HUES6 (cell line): Measurements from ENCODE around the gene PSMA2.

Experiments
- H3K27ac ChIP-seq: 2 replicates; pipeline ENCODE4 v1.7.0; 2013; ENCODE audit warnings: low read depth, mild to moderate bottlenecking, low read length, inconsistent platforms
- H3K27me3 ChIP-seq: 2 replicates; pipeline ENCODE4 v1.6.1; 2013; ENCODE audit warnings: low read length; ENCODE audit not compliant: control insufficient read depth, insufficient read depth
- H3K36me3 ChIP-seq: 2 replicates; pipeline ENCODE4 v1.6.1; 2013; ENCODE audit warnings: low read length; ENCODE audit not compliant: control insufficient read depth, insufficient read depth
- H3K4me1 ChIP-seq: 2 replicates; pipeline ENCODE4 v1.6.1; 2013; ENCODE audit warnings: low read length; ENCODE audit not compliant: control insufficient read depth, insufficient read depth
- H3K4me3 ChIP-seq: 2 replicates; pipeline ENCODE4 v1.5.1; 2013; ENCODE audit warnings: low read depth, low read length
- H3K9ac ChIP-seq: one replicate; pipeline ENCODE4 v1.6.1; 2013; ENCODE audit warnings: mild to moderate bottlenecking, low read length
- H3K9me3 ChIP-seq: 2 replicates; pipeline ENCODE4 v1.6.1; 2013; ENCODE audit warnings: low read depth, low read length; ENCODE audit not compliant: control insufficient read depth, insufficient read depth

PSMA2 gene

GRCh38 chr7:42924223-42924838 lies 7.6 kb downstream of the PSMA2 start:
- no peak overlapping the region for H3K27ac ChIP-seq
- peaks cover 1% of the 10 kb centered on the region; the same call in 1 of the 2 replicates for H3K4me1 ChIP-seq
- H3K9ac ChIP-seq = no peak overlapping the region
- H3K4me3 ChIP-seq = no peak overlapping the region
- no peaks in the 10 kb centered on the region for H3K9me3 ChIP-seq
- peaks cover 85% of the 10 kb centered on the region for H3K36me3 ChIP-seq
- H3K27me3 ChIP-seq = no peaks in the 10 kb centered on the region

- no peaks in the 10 kb centered on the region for H3K9me3 ChIP-seq
These were observed 9.8 kb downstream of the PSMA2 start for GRCh38 chr7:42922017-42922753.

GRCh38 chr7:42915356-42915755 lies 16.6 kb downstream of the PSMA2 start:
- no peaks in the 10 kb centered on the region for H3K27me3 ChIP-seq
- H3K4me3 ChIP-seq = no peak overlapping the region
- H3K9me3 ChIP-seq = no peaks in the 10 kb centered on the region
- no peak overlapping the region for H3K27ac ChIP-seq
- peaks cover 20% of the 10 kb centered on the region for H3K4me1 ChIP-seq
- H3K9ac ChIP-seq = no peak overlapping the region
- H3K36me3 ChIP-seq = peaks cover 63% of the 10 kb centered on the region

More at GRCh38 chr7:42922017-42922753, 9.8 kb downstream of the PSMA2 start:
- Histone ChIP-seq H3K4me1 (no peaks in the 10 kb centered on the region), H3K27ac (no peak overlapping the region), H3K27me3 (no peaks in the 10 kb centered on the region), H3K4me3 (no peak overlapping the region), H3K9ac (no peak overlapping the region), H3K36me3 (peaks cover 98% of the 10 kb centered on the region)

GRCh38 chr7:42914421-42915045 lies 17.4 kb downstream of the PSMA2 start:
- no peaks in the 10 kb centered on the region for H3K27me3 ChIP-seq
- no peak overlapping the region for H3K27ac ChIP-seq
- peaks cover 26% of the 10 kb centered on the region for H3K4me1 ChIP-seq
- no peak overlapping the region for H3K9ac ChIP-seq
- H3K4me3 ChIP-seq = no peak overlapping the region
- no peaks in the 10 kb centered on the region for H3K9me3 ChIP-seq
- H3K36me3 ChIP-seq = peaks cover 61% of the 10 kb centered on the region

- Histone ChIP-seq H3K9ac (no peak overlapping the region), H3K36me3 (peaks cover 56% of the 10 kb centered on the region), H3K27me3 (no peaks in the 10 kb centered on the region), H3K9me3 (no peaks in the 10 kb centered on the region), H3K27ac (no peak overlapping the region), H3K4me3 (no peak overlapping the region), H3K4me1 (peaks cover 26% of the 10 kb centered on the region)
These were observed 18.0 kb downstream of the PSMA2 start for GRCh38 chr7:42914009-42914408.

GRCh38 chr7:42913591-42913990 lies 18.4 kb downstream of the PSMA2 start:
- no peaks in the 10 kb centered on the region for H3K9me3 ChIP-seq
- H3K4me1 ChIP-seq = peaks cover 26% of the 10 kb centered on the region
- H3K27me3 ChIP-seq = no peaks in the 10 kb centered on the region
- no peak overlapping the region for H3K27ac ChIP-seq
- no peak overlapping the region for H3K9ac ChIP-seq
- peaks cover 53% of the 10 kb centered on the region for H3K36me3 ChIP-seq
- H3K4me3 ChIP-seq = no peak overlapping the region

- H3K27ac ChIP-seq = peak within 1 kb of the TSS; percentile 60; the same call in 1 of the 2 replicates
These were observed 20.2 kb downstream of the PSMA2 start, which contains the start of gene C7orf25 for GRCh38 chr7:42911454-42912447. TSS of gene C7orf25 (minus strand) at chr7:42912070. CDS start at chr7:42910900, 1,170 bp downstream.

GRCh38 chr7:42910306-42910705 lies 21.7 kb downstream of the PSMA2 start:
- H3K4me3 ChIP-seq = no peak overlapping the region; the same call in 1 of the 2 replicates
- peaks cover 20% of the 10 kb centered on the region for H3K36me3 ChIP-seq
- no peaks in the 10 kb centered on the region for H3K27me3 ChIP-seq
- H3K9ac ChIP-seq = no peak overlapping the region
- H3K9me3 ChIP-seq = no peaks in the 10 kb centered on the region
- H3K27ac ChIP-seq = no peak overlapping the region
- peaks cover 26% of the 10 kb centered on the region for H3K4me1 ChIP-seq

More at GRCh38 chr7:42911454-42912447, 20.2 kb downstream of the PSMA2 start, which contains the start of gene C7orf25:
- Histone ChIP-seq H3K27me3 (no peaks in the 10 kb centered on the region), H3K4me1 (peaks cover 26% of the 10 kb centered on the region), H3K36me3 (peaks cover 34% of the 10 kb centered on the region), H3K4me3 (peak within 1 kb of the TSS; percentile 66), H3K9ac (peak within 1 kb of the TSS; percentile 71), H3K9me3 (no peaks in the 10 kb centered on the region)

- Histone ChIP-seq H3K36me3 (peaks cover 9% of the 10 kb centered on the region; the same call in 1 of the 2 replicates), H3K27me3 (no peaks in the 10 kb centered on the region), H3K27ac (no peak overlapping the region), H3K9me3 (no peaks in the 10 kb centered on the region), H3K4me1 (peaks cover 17% of the 10 kb centered on the region), H3K4me3 (no peak overlapping the region), H3K9ac (no peak overlapping the region)
These were observed 24.7 kb downstream of the PSMA2 start for GRCh38 chr7:42907316-42907715.

GRCh38 chr7:42906181-42906580 lies 25.8 kb downstream of the PSMA2 start:
- no peak overlapping the region for H3K9ac ChIP-seq
- H3K4me1 ChIP-seq = peaks cover 14% of the 10 kb centered on the region
- H3K4me3 ChIP-seq = no peak overlapping the region
- no peak overlapping the region for H3K27ac ChIP-seq
- no peaks in the 10 kb centered on the region for H3K9me3 ChIP-seq
- peaks cover 9% of the 10 kb centered on the region; the same call in 1 of the 2 replicates for H3K36me3 ChIP-seq
- no peaks in the 10 kb centered on the region for H3K27me3 ChIP-seq
